HG03066 (cell line): ENCODE results near the gene AIG1.
"Not testable (repeated sequence)": the region's sequence is repeated elsewhere in the genome, so short reads cannot be mapped to it uniquely, and the experiment has no call there.

ENCODE experiments used
- ATAC-seq: cut with Tn5 transposase; IDR thresholded peaks from one replicate; pipeline ENCODE4 v1.9.1; 2021; ENCODE audit warnings: low read depth; ENCODE audit not compliant: unreplicated experiment

The AIG1 gene

GRCh38 chr6:143345477-143345876, 284.8 kb downstream of the AIG1 start:
- not testable (repeated sequence) for ATAC-seq

- no peak for ATAC-seq
These were observed 285.3 kb downstream of the AIG1 start for GRCh38 chr6:143346004-143346403.

GRCh38 chr6:143348531-143348930, 287.8 kb downstream of the AIG1 start:
- ATAC-seq, result no peak

- ATAC-seq, result no peak
These were observed 288.8 kb downstream of the AIG1 start for GRCh38 chr6:143349530-143349929.

- ATAC-seq, result no peak
These were observed 295.6 kb downstream of the AIG1 start for GRCh38 chr6:143356101-143356880.

- ATAC-seq, result no peak
These were observed 296.5 kb downstream of the AIG1 start for GRCh38 chr6:143357152-143357551.

- no peak for ATAC-seq
These were observed 297.0 kb downstream of the AIG1 start for GRCh38 chr6:143357561-143358255.

GRCh38 chr6:143361536-143362191, 301.0 kb downstream of the AIG1 start:
- no peak for ATAC-seq

- ATAC-seq, result no peak
These were observed 301.5 kb downstream of the AIG1 start for GRCh38 chr6:143362192-143362558.

GRCh38 chr6:143363299-143363698, 302.6 kb downstream of the AIG1 start:
- ATAC-seq, result no peak

GRCh38 chr6:143368426-143368825, 307.7 kb downstream of the AIG1 start:
- peak; percentile 94 for ATAC-seq

- ATAC-seq, result no peak
These were observed 309.3 kb downstream of the AIG1 start for GRCh38 chr6:143369971-143370370.

GRCh38 chr6:143370812-143371370, 310.2 kb downstream of the AIG1 start:
- no peak for ATAC-seq

GRCh38 chr6:143372199-143372882, 311.7 kb downstream of the AIG1 start:
- no peak for ATAC-seq

GRCh38 chr6:143374014-143374413, 313.3 kb downstream of the AIG1 start:
- ATAC-seq, result no peak

GRCh38 chr6:143375022-143375585, 314.4 kb downstream of the AIG1 start:
- ATAC-seq, result no peak

- no peak for ATAC-seq
These were observed 315.7 kb downstream of the AIG1 start for GRCh38 chr6:143376375-143376774.

GRCh38 chr6:143376861-143377260, 316.2 kb downstream of the AIG1 start:
- no peak for ATAC-seq

GRCh38 chr6:143385636-143386035, 324.9 kb downstream of the AIG1 start:
- no peak for ATAC-seq

- ATAC-seq, result no peak
These were observed 329.6 kb downstream of the AIG1 start for GRCh38 chr6:143390278-143390677.
